Breast epithelium (tissue), 3 donors: ENCODE results near the gene INSC.

Experiments
- POLR2A ChIP-seq: fragments of 450-650 bp; IDR thresholded peaks from one replicate; pipeline ENCODE4 v1.6.1; 2016; ENCODE audit warnings: antibody characterized with exemption, mild to moderate bottlenecking, moderate library complexity
- TF ChIP-seq, protein P1 (sequence below), 3 donors: fragments of 450-650 bp; IDR thresholded peaks; one replicate each; pipeline ENCODE4 v1.5.1; 2016 to 2017; ENCODE audit warnings: antibody characterized with exemption in 3 of 3, mild to moderate bottlenecking in 3 of 3, moderate library complexity in 3 of 3

DNA sequence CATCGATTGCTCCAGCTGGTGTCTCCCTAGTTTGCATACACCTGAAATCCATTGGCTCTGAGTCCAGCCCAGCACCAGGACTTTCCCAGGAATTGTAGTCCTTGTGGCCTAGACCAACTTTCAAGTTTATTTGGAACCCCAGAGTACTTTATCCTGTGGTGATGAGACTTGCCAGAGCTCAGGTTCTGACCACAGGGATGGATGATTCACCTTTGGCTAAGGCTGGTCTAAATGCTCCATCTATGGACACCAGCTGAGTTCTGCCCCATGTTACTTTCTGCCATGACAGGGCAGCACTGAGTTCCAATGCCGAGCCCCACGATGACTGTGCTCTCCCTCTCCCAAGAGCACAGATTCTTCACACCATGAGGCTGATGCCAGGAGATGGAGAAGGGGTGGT is 17.3 kb upstream of the INSC start:
- TF ChIP-seq, protein P1, sequence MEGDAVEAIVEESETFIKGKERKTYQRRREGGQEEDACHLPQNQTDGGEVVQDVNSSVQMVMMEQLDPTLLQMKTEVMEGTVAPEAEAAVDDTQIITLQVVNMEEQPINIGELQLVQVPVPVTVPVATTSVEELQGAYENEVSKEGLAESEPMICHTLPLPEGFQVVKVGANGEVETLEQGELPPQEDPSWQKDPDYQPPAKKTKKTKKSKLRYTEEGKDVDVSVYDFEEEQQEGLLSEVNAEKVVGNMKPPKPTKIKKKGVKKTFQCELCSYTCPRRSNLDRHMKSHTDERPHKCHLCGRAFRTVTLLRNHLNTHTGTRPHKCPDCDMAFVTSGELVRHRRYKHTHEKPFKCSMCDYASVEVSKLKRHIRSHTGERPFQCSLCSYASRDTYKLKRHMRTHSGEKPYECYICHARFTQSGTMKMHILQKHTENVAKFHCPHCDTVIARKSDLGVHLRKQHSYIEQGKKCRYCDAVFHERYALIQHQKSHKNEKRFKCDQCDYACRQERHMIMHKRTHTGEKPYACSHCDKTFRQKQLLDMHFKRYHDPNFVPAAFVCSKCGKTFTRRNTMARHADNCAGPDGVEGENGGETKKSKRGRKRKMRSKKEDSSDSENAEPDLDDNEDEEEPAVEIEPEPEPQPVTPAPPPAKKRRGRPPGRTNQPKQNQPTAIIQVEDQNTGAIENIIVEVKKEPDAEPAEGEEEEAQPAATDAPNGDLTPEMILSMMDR (IDR thresholded peaks at IDR 0.05) = no peak
- no peak for TF ChIP-seq POLR2A
